ENCODE data around the gene OSER1.

DNA sequence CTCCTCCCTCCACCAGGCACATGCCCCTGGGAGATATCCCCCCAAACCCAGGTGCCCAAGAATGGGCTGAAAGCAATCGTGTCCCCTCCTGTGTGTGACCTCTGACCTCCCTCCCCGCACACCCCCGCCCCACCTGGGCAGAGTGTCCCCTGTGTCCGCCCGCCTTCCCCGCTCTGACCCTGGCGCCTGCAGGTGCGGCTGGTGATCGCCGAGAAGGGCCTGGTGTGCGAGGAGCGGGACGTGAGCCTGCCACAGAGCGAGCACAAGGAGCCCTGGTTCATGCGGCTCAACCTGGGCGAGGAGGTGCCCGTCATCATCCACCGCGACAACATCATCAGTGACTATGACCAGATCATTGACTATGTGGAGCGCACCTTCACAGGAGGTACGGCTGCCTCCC, 46.4 kb upstream of the OSER1 start:
- TF ChIP-seq, protein P1, sequence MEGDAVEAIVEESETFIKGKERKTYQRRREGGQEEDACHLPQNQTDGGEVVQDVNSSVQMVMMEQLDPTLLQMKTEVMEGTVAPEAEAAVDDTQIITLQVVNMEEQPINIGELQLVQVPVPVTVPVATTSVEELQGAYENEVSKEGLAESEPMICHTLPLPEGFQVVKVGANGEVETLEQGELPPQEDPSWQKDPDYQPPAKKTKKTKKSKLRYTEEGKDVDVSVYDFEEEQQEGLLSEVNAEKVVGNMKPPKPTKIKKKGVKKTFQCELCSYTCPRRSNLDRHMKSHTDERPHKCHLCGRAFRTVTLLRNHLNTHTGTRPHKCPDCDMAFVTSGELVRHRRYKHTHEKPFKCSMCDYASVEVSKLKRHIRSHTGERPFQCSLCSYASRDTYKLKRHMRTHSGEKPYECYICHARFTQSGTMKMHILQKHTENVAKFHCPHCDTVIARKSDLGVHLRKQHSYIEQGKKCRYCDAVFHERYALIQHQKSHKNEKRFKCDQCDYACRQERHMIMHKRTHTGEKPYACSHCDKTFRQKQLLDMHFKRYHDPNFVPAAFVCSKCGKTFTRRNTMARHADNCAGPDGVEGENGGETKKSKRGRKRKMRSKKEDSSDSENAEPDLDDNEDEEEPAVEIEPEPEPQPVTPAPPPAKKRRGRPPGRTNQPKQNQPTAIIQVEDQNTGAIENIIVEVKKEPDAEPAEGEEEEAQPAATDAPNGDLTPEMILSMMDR (conservative IDR thresholded peaks at IDR 0.05; ENCODE audit: low read length) = no peak
- TF ChIP-seq EZH2phosphoT487 (IDR thresholded peaks at IDR 0.05; ENCODE audit: borderline replicate concordance) = no peak

Data from Loucy (cell line).